GM12878 (cell line): ENCODE measurements around the gene MYL12B. TPM values are rescaled to one million over a fixed set of nuclear protein-coding genes. Genes with fewer than 3 reads are reported as not detected.
A peak's percentile ranks its signal among the peaks of the same experiment; 100 is the strongest.

Experiments
- ASH2L ChIP-seq: fragments of 300-600, 200-600 bp; sonication (generic); IDR thresholded peaks from 2 replicates; pipeline ENCODE4 v1.6.1; 2017; ENCODE audit warnings: low read depth, mild to moderate bottlenecking, borderline replicate concordance
- CHD4 ChIP-seq: fragments of 200-600 bp; sonication (generic); IDR thresholded peaks from 2 replicates; pipeline ENCODE4 v1.6.1; 2016; ENCODE audit warnings: mild to moderate bottlenecking
- CREM ChIP-seq: IDR thresholded peaks from 2 replicates; pipeline ENCODE4 v1.6.1; 2014; ENCODE audit warnings: antibody characterized with exemption, low read depth
- EED ChIP-seq: sonication (generic); IDR thresholded peaks from 2 replicates; pipeline ENCODE4 v1.6.1; 2016; ENCODE audit warnings: antibody characterized with exemption, low read depth
- ELK1 ChIP-seq: IDR thresholded peaks from 2 replicates; pipeline ENCODE4 v1.6.1; 2012; ENCODE audit warnings: low read depth, low read length, improper control_type of control experiment
- FOS ChIP-seq: IDR thresholded peaks from 3 replicates; pipeline ENCODE4 v1.6.1; 2011; ENCODE audit warnings: borderline replicate concordance; ENCODE audit not compliant: insufficient read length; ENCODE audit errors: extremely low read depth
- HDGF ChIP-seq: fragments of 450-650 bp; IDR thresholded peaks from 2 replicates; pipeline ENCODE4 v1.6.1; 2016; ENCODE audit warnings: antibody characterized with exemption
- HSF1 ChIP-seq: fragments of 150-350 bp; IDR thresholded peaks from 2 replicates; pipeline ENCODE4 v1.6.1; 2014; ENCODE audit warnings: mild to moderate bottlenecking, low read depth, low read length
- IKZF1 ChIP-seq: fragments of 450-650 bp; conservative IDR thresholded peaks from 2 replicates; pipeline ENCODE4 v1.6.1; 2017; ENCODE audit warnings: antibody characterized with exemption, mild to moderate bottlenecking
- MAX ChIP-seq: IDR thresholded peaks from 2 replicates; pipeline ENCODE4 v1.6.1; 2012; ENCODE audit warnings: low read depth, low read length, improper control_type of control experiment
- MEF2A ChIP-seq: IDR thresholded peaks from 2 replicates; pipeline ENCODE4 v1.6.1; 2011; ENCODE audit warnings: low read depth, mild to moderate bottlenecking, low read length, moderate library complexity; ENCODE audit not compliant: insufficient read depth
- NR2F1 ChIP-seq: fragments of 450-650 bp; conservative IDR thresholded peaks from 2 replicates; pipeline ENCODE4 v1.6.1; 2017; ENCODE audit warnings: mild to moderate bottlenecking
- PAX8 ChIP-seq: fragments of 450-650 bp; IDR thresholded peaks from 2 replicates; pipeline ENCODE4 v1.6.1; 2017; ENCODE audit warnings: mild to moderate bottlenecking, moderate library complexity
- RAD21 ChIP-seq: IDR thresholded peaks from 2 replicates; pipeline ENCODE4 v1.6.1; 2011; ENCODE audit warnings: mild to moderate bottlenecking, low read depth, low read length, moderate library complexity; ENCODE audit not compliant: insufficient read depth
- SKIL ChIP-seq: fragments of 450-650 bp; IDR thresholded peaks from 2 replicates; pipeline ENCODE4 v1.6.1; 2017; ENCODE audit warnings: mild to moderate bottlenecking, low read depth, inconsistent platforms; ENCODE audit not compliant: poor library complexity, severe bottlenecking
- SRF ChIP-seq, 2 experiments: IDR thresholded peaks; 2 replicates each; pipeline ENCODE4 v1.6.1; 2011; ENCODE audit warnings: low read depth in 2 of 2, low read length in 2 of 2, mild to moderate bottlenecking in 1 of 2, moderate library complexity in 1 of 2
- STAT1 ChIP-seq: fragments of 450-650 bp; conservative IDR thresholded peaks from 2 replicates; pipeline ENCODE4 v1.6.1; 2014; ENCODE audit warnings: antibody characterized with exemption, mild to moderate bottlenecking
- TCF7 ChIP-seq: IDR thresholded peaks from 2 replicates; pipeline ENCODE4 v1.6.1; 2014; ENCODE audit warnings: antibody characterized with exemption, borderline replicate concordance
- USF2 ChIP-seq: IDR thresholded peaks from 2 replicates; pipeline ENCODE4 v1.6.1; 2011; ENCODE audit warnings: low read depth, low read length, improper control_type of control experiment, borderline replicate concordance
- YY1 ChIP-seq: IDR thresholded peaks from 2 replicates; pipeline ENCODE4 v1.6.1; 2011; ENCODE audit warnings: low read depth, mild to moderate bottlenecking, low read length
- ZBTB11 ChIP-seq: fragments of 450-650 bp; formaldehyde crosslinking; IDR thresholded peaks from 2 replicates; pipeline ENCODE4 v1.5.0; 2022; ENCODE audit warnings: mild to moderate bottlenecking, missing genetic modification characterization
- ZNF217 ChIP-seq: fragments of 450-650 bp; IDR thresholded peaks from 2 replicates; pipeline ENCODE4 v1.6.1; 2017; ENCODE audit warnings: antibody characterized with exemption, mild to moderate bottlenecking
- ZZZ3 ChIP-seq: IDR thresholded peaks from 2 replicates; pipeline ENCODE4 v1.6.1; 2011; ENCODE audit warnings: low read depth; ENCODE audit not compliant: control insufficient read depth, insufficient read length
- polyA plus RNA-seq, 11 experiments: library from polyadenylated mRNA; depleted of rRNA in 4 of 11; unstranded in 6 of 11; stranded (reverse) in 5 of 11; fragments of >200 nt; fragmentation: Nextera tagmentation in 4 of 11; fragmentation: Illumina TruSeq in 1 of 11; extraction: Ambion mirVana in 4 of 11; extraction: Trizol in 1 of 11; gene quantifications; 1 replicate in 1 of 11; 2 replicates in 10 of 11; pipeline versions ENCODE4 v1.2.1 to v1.2.3, GENCODE V29; 2011 to 2016; ENCODE audit warnings: inconsistent platforms in 2 of 11, missing spikeins in 2 of 11, low read depth in 1 of 11
- total RNA-seq, 4 experiments: library from RNA; depleted of rRNA in 3 of 4; stranded (reverse); fragments of >200 nt in 3 of 4; fragmentation: Illumina TruSeq in 1 of 4; extraction: Trizol in 1 of 4; gene quantifications; 2 replicates each; pipeline versions ENCODE4 v1.2.1 to v1.2.3, GENCODE V29; 2013 to 2021

MYL12B gene
- total and polyA plus RNA-seq, 10 of the 15 experiments (the other 5 are each of a cell fraction or from before 2014, with no cell fraction given) = 179 to 739 (median 400) TPM

GRCh38 chr18:3319399-3319798 is 57.5 kb downstream of the MYL12B start (continued):
- TF ChIP-seq HSF1 (no peak), CREM (peak; percentile 57; the same call in 1 of the 2 replicates), CHD4 (no peak), HDGF (no peak), SKIL (peak; percentile 64), IKZF1 (peak; percentile 69), ELK1 (no peak), YY1 (no peak), ASH2L (no peak), TCF7 (no peak), RAD21 (no peak), EED (peak; percentile 53), ZZZ3 (no peak), USF2 (no peak), SRF (IDR thresholded peaks at IDR 0.05; ENCODE audit: low read depth in 2 of 2, low read length in 2 of 2) (no peak), FOS (no peak), NR2F1 (no peak; the same call in 1 of the 2 replicates), STAT1 (no peak), PAX8 (no peak), ZBTB11 (CRISPR knock-in tag) (no peak), ZNF217 (no peak), MAX (no peak), MEF2A (no peak)
